Peyer's patch (tissue), 4 donors: ENCODE measurements around the gene KCNB1.

Experiments
- CTCF ChIP-seq, 6 experiments: fragments of 450-650 bp in 4 of 6; fragments of 200-600 bp in 2 of 6; sonication (generic) in 1 of 6; IDR thresholded peaks; one replicate each; pipeline ENCODE4 v1.5.1; 2017 to 2019; ENCODE audit warnings: antibody characterized with exemption in 6 of 6, mild to moderate bottlenecking in 3 of 6, moderate library complexity in 1 of 6
- POLR2A ChIP-seq, 2 donors: fragments of 450-650 bp; IDR thresholded peaks; one replicate each; pipeline ENCODE4 v1.5.1; 2017; ENCODE audit warnings: antibody characterized with exemption in 2 of 2, mild to moderate bottlenecking in 2 of 2, moderate library complexity in 2 of 2

- no peak for TF ChIP-seq CTCF (IDR thresholded peaks at IDR 0.05)
- TF ChIP-seq POLR2A (IDR thresholded peaks at IDR 0.05), result no peak
Measured at GRCh38 chr20:49431329-49431728, 51.1 kb downstream of the KCNB1 start.
